ENCODE data around the gene PBX1. TPM values are rescaled to one million over a fixed set of nuclear protein-coding genes. Genes with fewer than 3 reads are reported as not detected.

PBX1 gene
- total RNA-seq, 4 donors from 2014 or later = 25.8 to 31.0 (median 27.1) TPM

- Histone ChIP-seq H3K4me1 (peaks cover 0 to 3% (median 0%) of the 10 kb centered on the region in 4 donors), H3K36me3 (peaks cover 0 to 3% (median 0%) of the 10 kb centered on the region in 3 donors), H3K27me3 (no peaks in the 10 kb centered on the region), H3K9me3 (no peaks in the 10 kb centered on the region), H3K27ac (no peak overlapping the region), H3K4me3 (no peak overlapping the region)
- no peak for TF ChIP-seq EP300 (IDR thresholded peaks at IDR 0.05)
- TF ChIP-seq POLR2A (IDR thresholded peaks at IDR 0.05) = no peak
- TF ChIP-seq, protein P1, sequence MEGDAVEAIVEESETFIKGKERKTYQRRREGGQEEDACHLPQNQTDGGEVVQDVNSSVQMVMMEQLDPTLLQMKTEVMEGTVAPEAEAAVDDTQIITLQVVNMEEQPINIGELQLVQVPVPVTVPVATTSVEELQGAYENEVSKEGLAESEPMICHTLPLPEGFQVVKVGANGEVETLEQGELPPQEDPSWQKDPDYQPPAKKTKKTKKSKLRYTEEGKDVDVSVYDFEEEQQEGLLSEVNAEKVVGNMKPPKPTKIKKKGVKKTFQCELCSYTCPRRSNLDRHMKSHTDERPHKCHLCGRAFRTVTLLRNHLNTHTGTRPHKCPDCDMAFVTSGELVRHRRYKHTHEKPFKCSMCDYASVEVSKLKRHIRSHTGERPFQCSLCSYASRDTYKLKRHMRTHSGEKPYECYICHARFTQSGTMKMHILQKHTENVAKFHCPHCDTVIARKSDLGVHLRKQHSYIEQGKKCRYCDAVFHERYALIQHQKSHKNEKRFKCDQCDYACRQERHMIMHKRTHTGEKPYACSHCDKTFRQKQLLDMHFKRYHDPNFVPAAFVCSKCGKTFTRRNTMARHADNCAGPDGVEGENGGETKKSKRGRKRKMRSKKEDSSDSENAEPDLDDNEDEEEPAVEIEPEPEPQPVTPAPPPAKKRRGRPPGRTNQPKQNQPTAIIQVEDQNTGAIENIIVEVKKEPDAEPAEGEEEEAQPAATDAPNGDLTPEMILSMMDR (IDR thresholded peaks at IDR 0.05) = no peak
- 93% methylated on average over 6 of the region's 6 CpGs for WGBS, 2 donors
- DNase-seq (ENCODE audit: low spot score in 2 of 2) = no peak
Observed at GRCh38 chr1:164682570-164682969, 123.6 kb downstream of the PBX1 start.

- Histone ChIP-seq H3K9me3 (no peaks in the 10 kb centered on the region), H3K4me3 (no peak overlapping the region), H3K36me3 (peaks cover 0 to 3% (median 0%) of the 10 kb centered on the region in 3 donors), H3K27me3 (no peaks in the 10 kb centered on the region), H3K27ac (no peak overlapping the region), H3K4me1 (peaks cover 0 to 3% (median 0%) of the 10 kb centered on the region in 4 donors)
- TF ChIP-seq, protein P1 (IDR thresholded peaks at IDR 0.05) = no peak
- TF ChIP-seq POLR2A (IDR thresholded peaks at IDR 0.05) = no peak
- no peak for TF ChIP-seq EP300 (IDR thresholded peaks at IDR 0.05)
- DNase-seq (ENCODE audit: low spot score in 2 of 2) = no peak
- WGBS, 2 donors = 96 to 97% methylated on average over 3 of the region's 3 CpGs
Observed at GRCh38 chr1:164683235-164683634, 124.3 kb downstream of the PBX1 start.

GRCh38 chr1:164685266-164686035 lies 126.5 kb downstream of the PBX1 start:
- WGBS, 2 donors = 59 to 67% methylated on average over 2 to 3 of the region's 3 CpGs
- H3K36me3 ChIP-seq = peaks cover 0 to 3% (median 0%) of the 10 kb centered on the region in 3 donors

DNA sequence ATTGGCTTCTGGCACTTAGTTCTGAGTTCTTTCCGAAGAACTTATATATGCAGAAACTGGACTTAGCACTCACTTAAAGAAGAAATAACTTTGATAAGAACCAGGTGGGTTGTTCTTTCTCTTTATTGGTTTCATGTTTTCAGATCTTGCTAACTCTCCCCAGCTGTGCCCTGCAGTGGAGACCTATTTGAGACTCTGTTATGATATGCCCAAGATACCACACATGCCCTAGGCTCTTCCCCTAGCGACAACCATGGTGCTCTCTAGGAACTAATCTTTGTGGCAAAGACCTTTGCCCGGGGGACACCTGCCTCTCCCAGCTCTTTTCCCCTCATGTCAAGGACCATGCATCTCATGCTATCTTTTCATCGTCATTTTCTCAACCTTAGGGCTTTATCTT lies 128.8 kb downstream of the PBX1 start:
- no peak for DNase-seq (ENCODE audit: low spot score in 2 of 2)
- Histone ChIP-seq H3K27ac (no peak overlapping the region), H3K4me3 (no peak overlapping the region), H3K9me3 (no peaks in the 10 kb centered on the region), H3K4me1 (peaks cover 0 to 3% (median 0%) of the 10 kb centered on the region in 4 donors), H3K27me3 (no peaks in the 10 kb centered on the region), H3K36me3 (peaks cover 0 to 3% (median 0%) of the 10 kb centered on the region in 3 donors)
- whole genome bisulfite sequencing, 2 donors = 90 to 94% methylated on average over 4 of the region's 4 CpGs
- no peak for TF ChIP-seq POLR2A (IDR thresholded peaks at IDR 0.05)
- TF ChIP-seq EP300 (IDR thresholded peaks at IDR 0.05) = no peak
- TF ChIP-seq, protein P1 (IDR thresholded peaks at IDR 0.05) = no peak

More at GRCh38 chr1:164685266-164686035, 126.5 kb downstream of the PBX1 start:
- Histone ChIP-seq H3K4me1 (peaks cover 0 to 3% (median 0%) of the 10 kb centered on the region in 4 donors), H3K4me3 (no peak overlapping the region), H3K9me3 (no peaks in the 10 kb centered on the region), H3K27me3 (no peaks in the 10 kb centered on the region), H3K27ac (no peak overlapping the region)
- no peak for DNase-seq (ENCODE audit: low spot score in 2 of 2)
- TF ChIP-seq POLR2A (IDR thresholded peaks at IDR 0.05) = no peak
- TF ChIP-seq, protein P1 (IDR thresholded peaks at IDR 0.05) = no peak
- TF ChIP-seq EP300 (IDR thresholded peaks at IDR 0.05) = no peak

GRCh38 chr1:164688791-164689190 lies 129.8 kb downstream of the PBX1 start:
- no peak overlapping the region for H3K27ac ChIP-seq

More at GRCh38 chr1:164688791-164689190, 129.8 kb downstream of the PBX1 start:
- H3K36me3 ChIP-seq = no peaks in the 10 kb centered on the region
- H3K4me1 ChIP-seq = peaks cover 0 to 3% (median 0%) of the 10 kb centered on the region in 4 donors
- DNase-seq (ENCODE audit: low spot score in 2 of 2) = no peak
- H3K27me3 ChIP-seq = no peaks in the 10 kb centered on the region
- H3K4me3 ChIP-seq = no peak overlapping the region
- TF ChIP-seq EP300 (IDR thresholded peaks at IDR 0.05) (no peak), POLR2A (IDR thresholded peaks at IDR 0.05) (no peak)
- TF ChIP-seq, protein P1 (IDR thresholded peaks at IDR 0.05) = no peak
- H3K9me3 ChIP-seq = no peaks in the 10 kb centered on the region
- WGBS, 2 donors = 90 to 91% methylated on average over 11 of the region's 11 CpGs
